Kidney tubule cell (primary cell): ENCODE measurements around the gene FTSJ3.
A peak's percentile ranks its signal among the peaks of the same experiment; 100 is the strongest.

Experiments used
- DNase-seq: peaks from one replicate; pipeline ENCODE4 v3.0.0-alpha.2; 2018; ENCODE audit warnings: low spot score

The FTSJ3 gene

GRCh38 chr17:63843387-63843888, 16.0 kb upstream of the FTSJ3 start:
- DNase-seq = peak; percentile 86

DNA sequence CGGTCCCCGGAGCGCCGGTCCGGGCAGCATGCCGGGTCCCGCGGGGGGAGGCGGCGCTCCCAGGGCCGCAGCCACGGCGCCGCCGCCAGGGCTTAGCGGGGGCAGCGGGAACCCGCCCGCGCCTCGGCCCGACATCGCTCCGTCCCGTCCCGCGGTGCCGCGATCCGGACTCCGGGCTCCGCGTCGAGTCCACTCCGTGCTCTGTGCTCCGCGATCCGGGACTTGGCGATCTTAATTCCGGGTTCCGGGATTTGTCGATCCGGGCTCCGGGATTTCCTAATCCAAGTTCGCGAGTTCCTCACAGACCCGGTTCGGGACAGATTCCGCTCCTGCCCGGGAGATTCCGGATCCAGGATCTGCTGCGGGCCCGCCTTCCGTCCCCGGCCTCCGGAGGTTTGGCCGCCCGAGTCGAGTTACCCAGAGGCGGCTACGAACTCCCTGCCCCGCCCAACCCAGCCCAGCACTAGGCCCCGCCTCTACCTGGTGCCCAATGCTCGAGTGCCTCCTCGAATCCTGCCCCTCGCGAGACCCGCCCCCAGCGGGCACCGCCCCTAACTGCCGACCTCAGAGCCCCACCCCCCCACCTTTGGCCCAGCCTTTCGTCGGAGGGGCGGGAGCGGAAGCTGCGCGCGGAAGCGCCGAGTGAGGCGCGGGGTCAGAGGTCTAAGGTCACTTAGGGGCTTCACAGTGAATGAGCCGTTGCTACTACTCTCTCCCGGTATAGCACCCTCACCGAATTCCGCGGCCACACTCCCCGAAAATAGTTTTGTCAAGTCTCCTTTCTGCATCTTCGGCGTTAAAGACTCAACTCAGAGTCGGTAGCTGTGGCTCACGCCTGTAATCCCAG, 15.3 kb upstream of the FTSJ3 start, which contains the start of gene SMARCD2:
TSS of gene SMARCD2 (minus strand) at position 146 of the 847 bp plus-strand sequence. CDS start at position 135, 11 bp downstream.
- peak; percentile 99 for DNase-seq

GRCh38 chr17:63842173-63842539, 14.7 kb upstream of the FTSJ3 start:
- DNase-seq = no peak

- peak; percentile 51 for DNase-seq
Measured at GRCh38 chr17:63841350-63842172, 14.1 kb upstream of the FTSJ3 start.

DNA sequence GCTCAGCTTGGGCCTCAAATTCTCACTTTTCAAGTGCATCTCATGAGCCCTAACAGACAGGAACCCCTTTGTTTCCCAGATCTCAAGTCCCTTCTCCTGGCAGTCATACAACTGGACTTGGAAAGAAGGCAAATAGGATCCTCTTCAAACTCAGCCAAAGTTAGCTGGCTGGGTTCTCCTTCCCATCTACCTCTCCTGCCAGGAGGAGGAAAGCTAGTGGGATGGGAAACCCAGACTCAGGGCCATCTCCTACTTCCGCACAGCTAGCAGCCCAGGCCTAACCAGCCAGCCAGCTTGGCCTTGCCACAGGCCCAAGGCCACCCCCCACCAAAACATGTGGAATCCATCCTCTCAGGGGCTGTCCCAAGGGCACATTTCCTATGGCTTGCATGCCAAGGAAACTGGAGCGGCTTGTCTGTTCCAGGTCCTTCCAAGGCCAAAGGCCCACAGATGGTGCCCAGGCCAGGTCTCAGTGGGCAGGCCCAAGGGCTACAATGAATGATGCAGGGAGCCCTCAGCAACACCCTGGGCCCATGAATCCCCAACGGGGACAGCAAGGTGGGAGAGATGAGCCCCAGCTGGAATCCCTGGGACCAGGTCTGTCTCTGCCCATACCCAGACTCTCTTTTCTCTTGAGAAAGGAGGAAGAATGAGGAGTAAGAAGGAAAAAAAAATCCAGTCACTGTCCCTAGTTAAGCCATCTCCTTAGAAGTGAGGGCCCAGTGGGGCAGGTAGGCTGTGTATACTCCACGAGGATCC, 13.3 kb upstream of the FTSJ3 start:
- no peak for DNase-seq

- no peak for DNase-seq
Measured at GRCh38 chr17:63838631-63839171, 11.2 kb upstream of the FTSJ3 start.

GRCh38 chr17:63837962-63838600, 10.6 kb upstream of the FTSJ3 start:
- DNase-seq = no peak

- no peak for DNase-seq
Measured at GRCh38 chr17:63837480-63837879, 10.0 kb upstream of the FTSJ3 start.

GRCh38 chr17:63836811-63837210, 9.3 kb upstream of the FTSJ3 start:
- no peak for DNase-seq

DNA sequence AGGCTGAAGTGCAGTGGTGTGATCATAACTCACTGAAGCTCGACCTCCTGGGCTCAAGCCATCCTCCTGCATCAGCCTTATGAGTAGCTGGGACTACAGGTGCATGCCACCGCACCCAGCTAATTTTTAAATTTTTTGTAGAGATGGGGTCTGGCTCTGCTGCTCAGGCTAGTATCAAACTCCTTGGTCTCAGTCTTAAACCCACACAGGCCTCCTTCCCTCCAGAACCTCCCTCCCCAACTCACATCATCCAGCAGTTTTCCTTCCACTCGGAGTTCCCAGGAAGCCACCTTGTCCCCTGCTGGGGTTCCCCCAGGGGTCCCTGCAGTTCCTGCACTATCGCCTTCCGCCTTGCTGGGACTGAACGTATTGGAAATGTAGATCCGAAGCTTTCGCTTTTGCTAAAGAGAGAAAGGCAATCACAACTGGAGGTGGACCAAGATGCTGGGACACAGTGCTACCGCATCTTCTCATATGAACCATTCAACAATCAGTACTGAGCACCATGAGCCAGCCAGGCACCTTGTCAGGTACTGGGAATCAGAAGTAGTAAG, 7.8 kb upstream of the FTSJ3 start:
- DNase-seq = no peak

- peak; percentile 88 for DNase-seq
Measured at GRCh38 chr17:63834431-63835166, 7.1 kb upstream of the FTSJ3 start.

DNA sequence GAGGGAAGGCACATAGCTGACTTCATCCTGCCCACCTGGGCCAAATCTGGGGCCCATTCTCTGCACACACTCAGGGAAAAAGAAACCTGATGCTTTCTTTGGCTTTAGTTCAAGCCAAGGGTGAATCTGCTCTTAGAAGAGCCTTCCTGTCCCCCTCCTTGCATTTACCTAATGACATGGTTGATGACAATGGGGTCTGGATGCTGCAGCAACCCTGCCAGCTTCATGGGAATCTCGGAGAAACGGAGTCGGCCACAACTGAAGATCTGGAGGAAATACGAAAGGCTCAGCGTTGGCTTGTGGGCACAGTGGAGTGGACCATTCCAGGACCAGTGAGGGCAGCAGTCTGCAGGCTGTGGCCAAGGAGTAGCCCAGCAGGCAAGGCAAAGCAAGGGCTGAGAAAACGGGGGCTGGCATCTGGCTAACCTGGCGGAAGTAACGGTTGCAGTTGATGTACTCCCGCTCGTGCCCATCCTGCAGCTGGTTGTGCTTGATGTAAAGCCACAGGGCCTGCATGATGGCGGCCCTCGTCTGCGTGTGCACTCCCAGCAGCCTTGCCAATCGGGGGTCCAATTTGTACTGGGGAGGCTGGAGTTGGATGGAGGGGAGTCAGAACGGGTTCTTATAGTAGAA, 6.4 kb upstream of the FTSJ3 start:
- no peak for DNase-seq

GRCh38 chr17:63833026-63833740, 5.7 kb upstream of the FTSJ3 start:
- no peak for DNase-seq

DNA sequence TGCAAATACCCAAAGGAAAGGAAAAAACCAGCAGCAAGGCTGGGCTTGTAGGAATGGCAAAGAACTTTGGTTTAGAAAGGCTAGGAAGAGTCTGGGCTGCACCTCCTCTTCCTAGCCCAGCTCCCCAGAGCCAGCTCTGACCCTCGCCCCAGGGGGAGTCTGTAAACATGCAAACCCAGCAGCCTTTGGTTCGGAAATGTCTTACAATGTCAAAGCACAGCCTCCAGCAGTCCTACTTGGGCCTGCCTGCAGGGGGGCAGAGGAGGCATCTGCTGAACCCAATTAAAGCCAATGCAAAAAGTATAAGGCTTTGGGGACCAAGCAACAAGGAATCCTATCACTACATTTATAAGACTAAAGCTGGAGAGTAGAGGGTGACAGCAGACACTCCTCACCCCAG, 5.0 kb upstream of the FTSJ3 start:
- DNase-seq = no peak

GRCh38 chr17:63832014-63832413, 4.6 kb upstream of the FTSJ3 start:
- DNase-seq = no peak

DNA sequence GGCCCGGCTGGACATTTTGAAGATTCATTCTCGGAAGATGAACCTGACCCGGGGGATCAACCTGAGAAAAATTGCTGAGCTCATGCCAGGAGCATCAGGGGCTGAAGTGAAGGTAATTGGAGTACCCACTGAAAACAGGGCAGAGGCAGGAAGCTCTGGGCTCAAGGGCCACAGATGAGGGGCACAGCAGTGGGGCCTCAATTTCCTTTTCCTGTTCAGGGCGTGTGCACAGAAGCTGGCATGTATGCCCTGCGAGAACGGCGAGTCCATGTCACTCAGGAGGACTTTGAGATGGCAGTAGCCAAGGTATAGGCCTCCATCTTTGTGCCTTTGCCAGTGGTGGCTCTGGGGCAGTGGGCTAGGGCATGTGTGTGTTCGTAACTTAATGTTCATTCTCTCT, 4.0 kb upstream of the FTSJ3 start:
- no peak for DNase-seq

DNA sequence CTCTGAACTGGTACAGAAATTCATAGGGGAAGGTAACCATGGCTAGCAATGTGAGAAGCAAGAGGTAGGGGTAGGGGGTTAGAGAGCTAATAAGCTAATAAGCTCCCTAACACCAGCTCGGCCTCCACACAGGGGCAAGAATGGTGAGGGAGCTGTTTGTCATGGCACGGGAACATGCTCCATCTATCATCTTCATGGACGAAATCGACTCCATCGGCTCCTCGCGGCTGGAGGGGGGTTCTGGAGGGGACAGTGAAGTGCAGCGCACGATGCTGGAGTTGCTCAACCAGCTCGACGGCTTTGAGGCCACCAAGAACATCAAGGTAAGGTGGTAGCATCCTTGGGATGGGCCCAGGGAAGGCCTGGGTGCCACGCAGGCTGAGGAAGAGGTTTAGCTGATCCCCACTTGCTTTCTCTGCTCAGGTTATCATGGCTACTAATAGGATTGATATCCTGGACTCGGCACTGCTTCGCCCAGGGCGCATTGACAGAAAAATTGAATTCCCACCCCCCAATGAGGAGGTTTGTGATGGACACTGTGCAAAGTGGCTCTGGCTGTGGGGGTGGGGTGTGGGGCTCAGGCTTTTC, 3.5 kb upstream of the FTSJ3 start:
- DNase-seq = no peak

GRCh38 chr17:63830278-63830677, 2.8 kb upstream of the FTSJ3 start:
- no peak for DNase-seq

- DNase-seq = no peak
Measured at GRCh38 chr17:63828936-63829335, 1.5 kb upstream of the FTSJ3 start.
